HEK293T (cell line): ENCODE measurements around the gene PLCH2.

Experiments used
- CTCF ChIA-PET: fragments of 350-600 bp; formaldehyde crosslinking; extraction: SDS; loops from one replicate; lab custom pipeline; 2021; ENCODE audit warnings: antibody characterized with exemption, inconsistent platforms; lab: Yijun Ruan, JAX
- POLR2A ChIA-PET: fragments of 350-600 bp; formaldehyde crosslinking; extraction: SDS; loops from one replicate; lab custom pipeline; 2020; ENCODE audit warnings: antibody characterized with exemption, inconsistent platforms; lab: Yijun Ruan, JAX
- DNase-seq: peaks from one replicate; pipeline ENCODE4 v3.0.0; 2012; ENCODE audit warnings: mixed read lengths; ENCODE audit errors: extremely low spot score
- ARNT ChIP-seq: fragments of 450-650 bp; IDR thresholded peaks from 2 replicates; pipeline ENCODE4 v1.6.1; 2017; ENCODE audit warnings: mild to moderate bottlenecking
- BHLHE40 ChIP-seq: fragments of 450-650 bp; IDR thresholded peaks from 2 replicates; pipeline ENCODE4 v1.6.1; 2016; ENCODE audit warnings: mild to moderate bottlenecking, moderate library complexity, borderline replicate concordance
- CTBP1 ChIP-seq: fragments of 450-650 bp; IDR thresholded peaks from 2 replicates; pipeline ENCODE4 v1.6.1; 2016; ENCODE audit warnings: borderline replicate concordance
- ELF4 ChIP-seq: fragments of 450-650 bp; IDR thresholded peaks from 2 replicates; pipeline ENCODE4 v1.6.1; 2017; ENCODE audit warnings: antibody characterized with exemption
- FOXA1 ChIP-seq: fragments of 450-650 bp; IDR thresholded peaks from 2 replicates; pipeline ENCODE4 v1.6.1; 2016; ENCODE audit warnings: mild to moderate bottlenecking
- FOXK2 ChIP-seq: fragments of 450-650 bp; IDR thresholded peaks from 2 replicates; pipeline ENCODE4 v1.6.1; 2016; ENCODE audit warnings: mild to moderate bottlenecking
- FOXM1 ChIP-seq: fragments of 450-650 bp; IDR thresholded peaks from 2 replicates; pipeline ENCODE4 v1.6.1; 2017; ENCODE audit warnings: mild to moderate bottlenecking, borderline replicate concordance
- HDGF ChIP-seq: fragments of 450-650 bp; IDR thresholded peaks from 2 replicates; pipeline ENCODE4 v1.6.1; 2017; ENCODE audit warnings: antibody characterized with exemption, borderline replicate concordance
- L3MBTL2 ChIP-seq: fragments of 450-650 bp; conservative IDR thresholded peaks from 2 replicates; pipeline ENCODE4 v1.6.1; 2016; ENCODE audit warnings: mild to moderate bottlenecking
- LEF1 ChIP-seq: fragments of 450-650 bp; IDR thresholded peaks from 2 replicates; pipeline ENCODE4 v1.6.1; 2017; ENCODE audit warnings: mild to moderate bottlenecking, borderline replicate concordance
- NFRKB ChIP-seq: fragments of 450-650 bp; IDR thresholded peaks from 2 replicates; pipeline ENCODE4 v1.6.1; 2016; ENCODE audit warnings: mild to moderate bottlenecking, moderate library complexity
- PKNOX1 ChIP-seq: fragments of 450-650 bp; IDR thresholded peaks from 2 replicates; pipeline ENCODE4 v1.6.1; 2016
- SP1 ChIP-seq: fragments of 450-650 bp; IDR thresholded peaks from 2 replicates; pipeline ENCODE4 v1.6.1; 2017
- SUZ12 ChIP-seq: fragments of 450-650 bp; IDR thresholded peaks from 2 replicates; pipeline ENCODE4 v1.6.1; 2016; ENCODE audit warnings: mild to moderate bottlenecking
- TARDBP ChIP-seq: fragments of 450-650 bp; IDR thresholded peaks from 2 replicates; pipeline ENCODE4 v1.6.1; 2016
- ZNF384 ChIP-seq: fragments of 450-650 bp; IDR thresholded peaks from 2 replicates; pipeline ENCODE4 v1.6.1; 2016

The PLCH2 gene

GRCh38 chr1:2445162-2445822 lies 30.8 kb upstream of the PLCH2 start:
- POLR2A ChIA-PET: no interaction called here
- CTCF ChIA-PET: no interaction called here
- no peak for TF ChIP-seq TARDBP
- TF ChIP-seq BHLHE40: no peak
- no peak for DNase-seq

GRCh38 chr1:2445823-2446215 lies 30.3 kb upstream of the PLCH2 start:
- no peak for DNase-seq

GRCh38 chr1:2446394-2446793 lies 29.7 kb upstream of the PLCH2 start:
- no peak for DNase-seq
- CTCF ChIA-PET: interaction anchor here (0.7 to 0.8 kb wide), 2 partner anchors 12 to 87 kb away, joined by 3 read pairs; no protein-coding TSS in a partner anchor
- POLR2A ChIA-PET: interaction anchor here (1.1 to 2.0 kb wide), 2 partner anchors 80 to 139 kb away, joined by 3 to 11 read pairs; partner anchors contain the start of gene PANK4
- TF ChIP-seq L3MBTL2 (no peak), FOXM1 (no peak), FOXA1 (no peak), CTBP1 (no peak), ARNT (no peak)

More at GRCh38 chr1:2445823-2446215, 30.3 kb upstream of the PLCH2 start:
- ChIA-PET CTCF (no interaction called here), POLR2A (interaction anchor here (2.0 kb wide), 1 partner anchor 80 kb away, joined by 11 read pairs; the partner anchor contains the start of gene PANK4)
- no peak for TF ChIP-seq ARNT
- no peak for TF ChIP-seq LEF1
- TF ChIP-seq SUZ12: no peak
- TF ChIP-seq CTBP1: no peak
- TF ChIP-seq ELF4: no peak
- no peak for TF ChIP-seq FOXA1
- TF ChIP-seq L3MBTL2: no peak
- TF ChIP-seq HDGF: no peak
- no peak for TF ChIP-seq TARDBP
- TF ChIP-seq SP1: no peak
- no peak for TF ChIP-seq NFRKB
- no peak for TF ChIP-seq FOXK2
- TF ChIP-seq PKNOX1: no peak
- no peak for TF ChIP-seq BHLHE40
- no peak for TF ChIP-seq FOXM1

GRCh38 chr1:2446861-2447260 lies 29.2 kb upstream of the PLCH2 start:
- POLR2A ChIA-PET: interaction anchor here (0.8 to 2.0 kb wide), 4 partner anchors 28 to 139 kb away, joined by 3 to 11 read pairs (median 3); partner anchors contain the start of gene PANK4
- no peak for DNase-seq
- TF ChIP-seq FOXM1 (no peak), ZNF384 (no peak), CTBP1 (no peak), BHLHE40 (no peak), SP1 (no peak), LEF1 (no peak), HDGF (no peak), TARDBP (no peak), FOXA1 (no peak)
- CTCF ChIA-PET: interaction anchor here (0.7 to 0.8 kb wide), 2 partner anchors 13 to 86 kb away, joined by 3 read pairs; no protein-coding TSS in a partner anchor

GRCh38 chr1:2447276-2448097 lies 28.6 kb upstream of the PLCH2 start:
- ChIA-PET CTCF (no interaction called here), POLR2A (interaction anchor here (0.8 to 2.0 kb wide), 6 partner anchors 17 to 138 kb away, joined by 3 to 11 read pairs (median 3); partner anchors contain the start of gene PANK4)
- TF ChIP-seq SUZ12: no peak
- TF ChIP-seq SP1: no peak
- TF ChIP-seq ARNT: no peak
- TF ChIP-seq ELF4: no peak
- TF ChIP-seq TARDBP: no peak
- no peak for TF ChIP-seq HDGF
- TF ChIP-seq PKNOX1: no peak
- no peak for TF ChIP-seq FOXA1
- TF ChIP-seq NFRKB: no peak
- no peak for TF ChIP-seq FOXK2
- no peak for TF ChIP-seq FOXM1
- TF ChIP-seq L3MBTL2: no peak
- DNase-seq: no peak

GRCh38 chr1:2448098-2448445 lies 28.0 kb upstream of the PLCH2 start:
- DNase-seq: no peak
- POLR2A ChIA-PET: interaction anchor here (1.1 to 1.4 kb wide), 3 partner anchors 16 to 78 kb away, joined by 3 read pairs; partner anchors contain the start of gene PANK4
- TF ChIP-seq CTBP1: no peak
- no peak for TF ChIP-seq ELF4
- TF ChIP-seq BHLHE40: no peak
- TF ChIP-seq HDGF: no peak
- TF ChIP-seq SP1: no peak
- TF ChIP-seq FOXK2: no peak
- CTCF ChIA-PET: no interaction called here
